Colonic mucosa (tissue), 4 donors: ENCODE measurements around the gene DAPK2. TPM values are rescaled to one million over a fixed set of nuclear protein-coding genes. Genes with fewer than 3 reads are reported as not detected.

ENCODE experiments used
- DNase-seq: peaks from one replicate; pipeline ENCODE4 v3.0.0-alpha.2; 2020
- H3K27ac ChIP-seq: fragments of 200-600 bp; one replicate; pipeline ENCODE4 v1.8.0; 2021
- H3K27me3 ChIP-seq: fragments of 200-600 bp; one replicate; pipeline ENCODE4 v1.8.0; 2021
- H3K36me3 ChIP-seq: fragments of 200-600 bp; one replicate; pipeline ENCODE4 v1.8.0; 2021
- H3K4me1 ChIP-seq: fragments of 200-600 bp; one replicate; pipeline ENCODE4 v1.8.0; 2021; ENCODE audit warnings: mild to moderate bottlenecking
- H3K4me3 ChIP-seq: fragments of 200-600 bp; one replicate; pipeline ENCODE4 v1.8.0; 2021
- H3K9ac ChIP-seq, 2 donors: one replicate each; pipeline ENCODE4 v1.7.0; 2013; ENCODE audit warnings: control low read depth in 2 of 2, low read depth in 2 of 2, low read length in 2 of 2
- H3K9me3 ChIP-seq: fragments of 200-600 bp; one replicate; pipeline ENCODE4 v1.8.0; 2021
- CTCF ChIP-seq: fragments of 200-600 bp; IDR thresholded peaks from one replicate; pipeline ENCODE4 v1.8.0; 2022; ENCODE audit warnings: antibody characterized with exemption, mild to moderate bottlenecking
- intact Hi-C: fragments of 100-400 bp; cut with DNase I; formaldehyde crosslinking; loops from one replicate; pipeline ENCODE4 v1.14.1; 2022
- total RNA-seq, 2 donors: library from RNA; stranded (reverse); fragmentation: NEBNext Ultra II Directional in 1 of 2; extraction: Animal tissue kit (Norgen Biotek cat#: 25700) in 1 of 2; gene quantifications; one replicate each; pipeline ENCODE4 v1.2.1, GENCODE V29; 2021
- donor health status: healthy.
- donor health status: DM: no; HTN: no; CAD: no.
- donor health status: DM: no; HTN: no; CAD: no.

The DAPK2 gene
- total RNA-seq, 2 donors from 2014 or later: 23.7 to 26.5 TPM

- Histone ChIP-seq H3K9ac (peak overlapping the region in 1 of 2 donors; percentile 16), H3K27ac (peak overlapping the region; percentile 72), H3K27me3 (no peaks in the 10 kb centered on the region), H3K4me3 (no peak overlapping the region), H3K9me3 (no peaks in the 10 kb centered on the region), H3K4me1 (peaks cover 13% of the 10 kb centered on the region), H3K36me3 (no peaks in the 10 kb centered on the region)
- intact Hi-C loops: no loop called here
- no peak for TF ChIP-seq CTCF
- peak; percentile 18 for DNase-seq
Observed at GRCh38 chr15:63971427-63971805, 74.9 kb downstream of the DAPK2 start.

- H3K9me3 ChIP-seq: no peaks in the 10 kb centered on the region
- H3K4me3 ChIP-seq: no peak overlapping the region
- peak overlapping the region; percentile 72 for H3K27ac ChIP-seq
- H3K4me1 ChIP-seq: peaks cover 13% of the 10 kb centered on the region
- H3K9ac ChIP-seq: peak overlapping the region in 1 of 2 donors; percentile 76
- TF ChIP-seq CTCF: no peak
- no peaks in the 10 kb centered on the region for H3K36me3 ChIP-seq
- no peaks in the 10 kb centered on the region for H3K27me3 ChIP-seq
- DNase-seq: no peak
- intact Hi-C loops: no loop called here
Observed at GRCh38 chr15:63970621-63971426, 75.5 kb downstream of the DAPK2 start.

GRCh38 chr15:63969652-63970421 lies 76.4 kb downstream of the DAPK2 start:
- Histone ChIP-seq H3K27ac (peak overlapping the region; percentile 72), H3K9ac (peak overlapping the region in 1 of 2 donors; percentile 76), H3K4me1 (peaks cover 13% of the 10 kb centered on the region), H3K36me3 (no peaks in the 10 kb centered on the region), H3K4me3 (no peak overlapping the region), H3K27me3 (no peaks in the 10 kb centered on the region), H3K9me3 (no peaks in the 10 kb centered on the region)
- TF ChIP-seq CTCF: no peak
- intact Hi-C loops: no loop called here
- DNase-seq: peak; percentile 91

- Histone ChIP-seq H3K4me1 (peaks cover 13% of the 10 kb centered on the region), H3K27me3 (no peaks in the 10 kb centered on the region), H3K27ac (peak overlapping the region; percentile 72), H3K9ac (peak overlapping the region in 1 of 2 donors; percentile 53), H3K9me3 (no peaks in the 10 kb centered on the region), H3K36me3 (no peaks in the 10 kb centered on the region), H3K4me3 (no peak overlapping the region)
- intact Hi-C loops: no loop called here
- TF ChIP-seq CTCF: no peak
- peak; percentile 70 for DNase-seq
Observed at GRCh38 chr15:63968700-63969099, 77.6 kb downstream of the DAPK2 start.

- Histone ChIP-seq H3K9me3 (no peaks in the 10 kb centered on the region), H3K9ac (peak overlapping the region in 1 of 2 donors; percentile 53), H3K27me3 (no peaks in the 10 kb centered on the region), H3K4me1 (peaks cover 13% of the 10 kb centered on the region), H3K4me3 (no peak overlapping the region), H3K27ac (peak overlapping the region; percentile 72), H3K36me3 (no peaks in the 10 kb centered on the region)
- intact Hi-C loops: no loop called here
- peak; percentile 25 for DNase-seq
- TF ChIP-seq CTCF: no peak
Observed at GRCh38 chr15:63968122-63968524, 78.2 kb downstream of the DAPK2 start.
